H1 (cell line): Measurements from ENCODE around the gene HS1BP3. TPM values are rescaled to one million over a fixed set of nuclear protein-coding genes. Genes with fewer than 3 reads are reported as not detected.

Experiments
- CTCF ChIA-PET: fragments of 300-600 bp; sonication (Branson Sonifier 250); formaldehyde crosslinking; loops from one replicate; lab custom pipeline; 2021; ENCODE audit not compliant: partially characterized antibody; lab: Charles Lee
- POLR2A ChIA-PET: fragments of 300-600 bp; sonication (Branson Sonifier 250); formaldehyde crosslinking; loops from one replicate; lab custom pipeline; 2021; ENCODE audit warnings: inconsistent platforms; ENCODE audit not compliant: partially characterized antibody; lab: Charles Lee
- DNase-seq, 2 experiments: peaks; one replicate each; pipeline versions ENCODE4 v3.0.0 to v3.0.0-alpha.2; 2010 to 2022; ENCODE audit warnings: low spot score in 2 of 2, low read depth in 1 of 2, mixed read lengths in 1 of 2
- FAIRE-seq: peaks from 2 replicates; lab custom pipeline; 2011; peaks lifted over from hg19 to GRCh38; lab: Jason Lieb, UNC
- H2AFZ ChIP-seq: 2 replicates; pipeline ENCODE4 v1.8.1; 2012; ENCODE audit warnings: low read length, inconsistent platforms
- H2AK5ac ChIP-seq: 2 replicates; pipeline ENCODE4 v1.6.1; 2013; ENCODE audit warnings: low read depth, low read length
- H2BK120ac ChIP-seq: replicated peaks from 2 replicates; pipeline ENCODE3; 2013; ENCODE audit warnings: low read depth, low read length, inconsistent platforms
- H2BK12ac ChIP-seq: 2 replicates; pipeline ENCODE4 v1.6.1; 2013; ENCODE audit warnings: low read depth, low read length
- H2BK15ac ChIP-seq: 2 replicates; pipeline ENCODE4 v1.6.1; 2013; ENCODE audit warnings: low read length
- H2BK20ac ChIP-seq: 2 replicates; pipeline ENCODE4 v1.6.1; 2013; ENCODE audit warnings: low read length
- H2BK5ac ChIP-seq: 2 replicates; pipeline ENCODE4 v1.6.1; 2013; ENCODE audit warnings: low read depth, low read length
- H3K14ac ChIP-seq: 2 replicates; pipeline ENCODE4 v1.6.1; 2013; ENCODE audit warnings: inconsistent platforms; ENCODE audit not compliant: insufficient read length
- H3K18ac ChIP-seq: 2 replicates; pipeline ENCODE4 v1.6.1; 2013; ENCODE audit warnings: low read length; ENCODE audit errors: extremely low read depth
- H3K23ac ChIP-seq: 2 replicates; pipeline ENCODE4 v1.6.1; 2013; ENCODE audit warnings: inconsistent platforms; ENCODE audit not compliant: insufficient read length
- H3K23me2 ChIP-seq: 2 replicates; pipeline ENCODE4 v1.6.1; 2013; ENCODE audit warnings: low read depth, low read length
- H3K27ac ChIP-seq: 2 replicates; pipeline ENCODE4 v1.6.1; 2011; ENCODE audit warnings: low read depth, low read length, inconsistent platforms
- H3K27me3 ChIP-seq, 4 experiments: replicated peaks in 1 of 4; 1 replicate in 1 of 4; 2 replicates in 3 of 4; pipeline versions ENCODE4 v1.6.1 to v1.8.1; 2011 to 2013; ENCODE audit warnings: low read length in 3 of 4, mild to moderate bottlenecking in 3 of 4, inconsistent platforms in 2 of 4, mixed read lengths in 2 of 4, moderate library complexity in 1 of 4; ENCODE audit not compliant: control insufficient read depth in 3 of 4, insufficient read depth in 3 of 4; ENCODE audit errors: extremely low read depth in 1 of 4
- H3K36me3 ChIP-seq, 4 experiments: 2 replicates each; pipeline versions ENCODE4 v1.6.1 to v1.8.1; 2011 to 2013; ENCODE audit warnings: mild to moderate bottlenecking in 4 of 4, low read length in 3 of 4, moderate library complexity in 2 of 4, control low read depth in 1 of 4, inconsistent platforms in 1 of 4; ENCODE audit not compliant: insufficient read depth in 4 of 4, control insufficient read depth in 2 of 4
- H3K4ac ChIP-seq: replicated peaks from 2 replicates; pipeline ENCODE3; 2013; ENCODE audit warnings: low read length, low read depth, mixed read lengths, inconsistent platforms; ENCODE audit not compliant: insufficient read length
- H3K4me1 ChIP-seq, 4 experiments: replicated peaks in 1 of 4; 1 replicate in 1 of 4; 2 replicates in 3 of 4; pipeline versions ENCODE4 v1.6.1 to v1.8.1; 2011 to 2013; ENCODE audit warnings: low read length in 3 of 4, inconsistent platforms in 2 of 4, mixed read lengths in 1 of 4; ENCODE audit not compliant: insufficient read depth in 4 of 4, control insufficient read depth in 3 of 4
- H3K4me2 ChIP-seq, 2 experiments: 2 replicates each; pipeline versions ENCODE4 v1.6.1 to v1.8.1; 2011 to 2013; ENCODE audit warnings: low read depth in 2 of 2, low read length in 2 of 2, control low read depth in 1 of 2, inconsistent platforms in 1 of 2, mild to moderate bottlenecking in 1 of 2; ENCODE audit not compliant: insufficient read depth in 1 of 2
- H3K4me3 ChIP-seq, 4 experiments: fragments of 200-600, 300-600 bp in 1 of 4; sonication (generic), shearing (Covaris generic), sonication (Bioruptor Twin) in 1 of 4; 2 replicates each; pipeline versions ENCODE4 v1.5.1 to v1.8.1; 2011 to 2016; ENCODE audit warnings: low read length in 4 of 4, low read depth in 3 of 4, control low read depth in 2 of 4, inconsistent platforms in 2 of 4, mild to moderate bottlenecking in 2 of 4, mixed read lengths in 1 of 4, moderate library complexity in 1 of 4; ENCODE audit not compliant: insufficient read depth in 2 of 4; ENCODE audit errors: extremely low read depth in 1 of 4
- H3K56ac ChIP-seq: replicated peaks from 2 replicates; pipeline ENCODE3; 2013; ENCODE audit warnings: low read depth, mild to moderate bottlenecking, mixed read lengths, low read length, inconsistent platforms; ENCODE audit not compliant: insufficient read length
- H3K79me1 ChIP-seq: 2 replicates; pipeline ENCODE4 v1.6.1; 2013; ENCODE audit warnings: low read depth, low read length, control low read depth
- H3K79me2 ChIP-seq, 2 experiments: 2 replicates each; pipeline versions ENCODE4 v1.6.1 to v1.8.1; 2012 to 2013; ENCODE audit warnings: low read length in 2 of 2, mild to moderate bottlenecking in 2 of 2, inconsistent platforms in 1 of 2; ENCODE audit not compliant: insufficient read depth in 2 of 2, control insufficient read depth in 1 of 2
- H3K9ac ChIP-seq, 4 experiments: replicated peaks in 1 of 4; 1 replicate in 1 of 4; 2 replicates in 3 of 4; pipeline versions ENCODE4 v1.6.1 to v1.8.1; 2011 to 2013; ENCODE audit warnings: low read depth in 3 of 4, low read length in 3 of 4, control low read depth in 2 of 4, mild to moderate bottlenecking in 2 of 4, moderate library complexity in 2 of 4, inconsistent platforms in 1 of 4; ENCODE audit errors: extremely low read depth in 1 of 4
- H3K9me3 ChIP-seq, 2 experiments: 2 replicates each; pipeline versions ENCODE4 v1.6.1 to v1.8.1; 2012 to 2013; ENCODE audit warnings: mild to moderate bottlenecking in 2 of 2, moderate library complexity in 2 of 2, control low read depth in 1 of 2, inconsistent platforms in 1 of 2, low read depth in 1 of 2, low read length in 1 of 2, mixed read lengths in 1 of 2; ENCODE audit not compliant: insufficient read depth in 2 of 2
- H4K20me1 ChIP-seq, 2 experiments: replicated peaks in 1 of 2; 2 replicates each; pipeline versions ENCODE3 to v1.8.1; 2011 to 2013; ENCODE audit warnings: inconsistent platforms in 2 of 2, low read length in 2 of 2, mild to moderate bottlenecking in 1 of 2; ENCODE audit not compliant: insufficient read depth in 2 of 2, control insufficient read depth in 1 of 2
- H4K5ac ChIP-seq: 2 replicates; pipeline ENCODE4 v1.6.1; 2013; ENCODE audit warnings: low read length, low read depth, mixed read lengths, inconsistent platforms; ENCODE audit not compliant: insufficient read length
- H4K8ac ChIP-seq: 2 replicates; pipeline ENCODE4 v1.8.0; 2013; ENCODE audit warnings: mild to moderate bottlenecking, moderate library complexity, low read length, inconsistent platforms; ENCODE audit not compliant: insufficient read depth; ENCODE audit errors: extremely low read depth
- H4K91ac ChIP-seq: replicated peaks from 2 replicates; pipeline ENCODE3; 2013; ENCODE audit warnings: low read length, mixed read lengths, inconsistent platforms; ENCODE audit not compliant: insufficient read length
- RXRA ChIP-seq: IDR thresholded peaks from 2 replicates; pipeline ENCODE4 v1.6.1; 2011; ENCODE audit warnings: low read depth, mild to moderate bottlenecking, low read length, moderate library complexity; ENCODE audit not compliant: insufficient read depth
- WGBS, 2 experiments: shearing (Covaris generic) in 1 of 2; methylation state at CpG; one replicate each; pipeline versions ENCODE4 v1.1.6 to v1.1.7; 2013 to 2015; ENCODE audit warnings: low lambda C conversion rate in 2 of 2, mixed read lengths in 2 of 2, inconsistent platforms in 1 of 2, low coverage in 1 of 2, missing lambda C conversion rate in 1 of 2; ENCODE audit not compliant: insufficient replicate concordance in 2 of 2, insufficient coverage in 1 of 2, insufficient read length in 1 of 2; ENCODE audit errors: extremely low coverage in 1 of 2, missing lambda C conversion rate in 1 of 2; 5-methylcytosine and 5-hydroxymethylcytosine counted together
- polyA plus RNA-seq, 7 experiments: library from polyadenylated mRNA; depleted of rRNA in 3 of 7; stranded (reverse) in 5 of 7; unstranded in 2 of 7; fragments of >200 nt in 5 of 7; fragments of 200-250 nt in 2 of 7; gene quantifications; 1 replicate in 5 of 7; 2 replicates in 1 of 7; 4 replicates in 1 of 7; pipeline versions ENCODE4 v1.2.1 to v1.2.3, GENCODE V29; 2011 to 2013; ENCODE audit warnings: missing spikeins in 2 of 7, mixed read lengths in 2 of 7
- total RNA-seq: library from RNA; stranded (reverse); fragmentation: NEBNext Ultra II Directional; extraction: Animal tissue kit (Norgen Biotek cat#: 25700); gene quantifications from 2 replicates; pipeline ENCODE4 v1.2.1, GENCODE V29; 2021

Gene HS1BP3
- total and polyA plus RNA-seq, 2 of the 8 experiments (the other 6 are each of a cell fraction or from before 2014, with no cell fraction given), result 11.1 to 11.3 TPM

DNA sequence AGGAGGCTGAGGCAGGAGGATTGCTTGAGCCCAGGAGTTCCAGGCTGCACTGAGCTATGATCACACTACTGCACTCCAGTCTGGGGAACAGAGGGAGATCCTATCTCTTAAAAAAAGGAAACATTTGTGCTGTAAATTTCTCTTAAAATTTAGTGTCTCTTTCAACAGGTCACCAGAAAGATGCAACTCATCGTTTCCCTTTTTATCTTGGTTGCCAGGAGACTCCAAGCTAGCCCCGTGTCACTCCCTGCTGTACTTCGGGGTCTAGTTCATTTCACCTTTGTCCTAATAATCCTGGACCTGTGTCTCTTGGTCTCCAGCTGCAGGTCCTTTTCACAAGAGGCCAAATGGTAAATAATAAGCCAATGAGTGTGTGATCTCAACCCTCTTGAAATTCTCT lies 7.1 kb downstream of the HS1BP3 start:
- no peak overlapping the region for H3K56ac ChIP-seq
- no peak overlapping the region for H2BK120ac ChIP-seq
- CTCF ChIA-PET, result interaction anchor here (0.6 to 17.7 kb wide), 27 partner anchors 8 to 317 kb away, joined by 3 to 367 read pairs (median 10); partner anchors contain the start of genes HS1BP3 and RHOB
- peaks cover 0 to 3% (median 0%) of the 10 kb centered on the region in 4 experiments; a peak in 3 of 7 replicates for H3K4me1 ChIP-seq
- H4K5ac ChIP-seq, result no peak overlapping the region
- H3K9me3 ChIP-seq, result no peaks in the 10 kb centered on the region
- H4K20me1 ChIP-seq, result peaks cover 0 to 3% of the 10 kb centered on the region in 2 experiments
- H4K8ac ChIP-seq, result no peak overlapping the region
- no peak overlapping the region for H2BK15ac ChIP-seq
- no peak overlapping the region for H2BK5ac ChIP-seq
- no peak overlapping the region for H3K4me3 ChIP-seq
- H2AK5ac ChIP-seq, result no peak overlapping the region
- no peak overlapping the region for H2AFZ ChIP-seq
- no peak overlapping the region for H3K27ac ChIP-seq
- H3K23ac ChIP-seq, result no peak overlapping the region
- POLR2A ChIA-PET, result interaction anchor here (2.1 kb wide), 1 partner anchor 197 kb away, joined by 11 read pairs; the partner anchor contains the start of gene RHOB
- no peak overlapping the region for H3K18ac ChIP-seq
- H3K4me2 ChIP-seq, result no peak overlapping the region
- H3K79me1 ChIP-seq, result no peaks in the 10 kb centered on the region; the same call in 1 of the 2 replicates
- FAIRE-seq, result no peak
- H2BK20ac ChIP-seq, result no peak overlapping the region
- no peak overlapping the region for H3K4ac ChIP-seq
- no peaks in the 10 kb centered on the region for H3K27me3 ChIP-seq
- no peak overlapping the region for H2BK12ac ChIP-seq
- TF ChIP-seq RXRA, result no peak
- no peak overlapping the region for H3K14ac ChIP-seq
- H3K23me2 ChIP-seq, result no peaks in the 10 kb centered on the region
- no peak overlapping the region for H4K91ac ChIP-seq
- H3K79me2 ChIP-seq, result no peaks in the 10 kb centered on the region
- DNase-seq, result no peak
- no peaks in the 10 kb centered on the region for H3K36me3 ChIP-seq
- no peak overlapping the region for H3K9ac ChIP-seq
- WGBS, 2 experiments, result 94% methylated on average over 3 of the region's 3 CpGs; no CpG with 5 or more reads in 1 of the 2 experiments
